Measurements from ENCODE around the gene SNCA.

SNCA gene

DNA sequence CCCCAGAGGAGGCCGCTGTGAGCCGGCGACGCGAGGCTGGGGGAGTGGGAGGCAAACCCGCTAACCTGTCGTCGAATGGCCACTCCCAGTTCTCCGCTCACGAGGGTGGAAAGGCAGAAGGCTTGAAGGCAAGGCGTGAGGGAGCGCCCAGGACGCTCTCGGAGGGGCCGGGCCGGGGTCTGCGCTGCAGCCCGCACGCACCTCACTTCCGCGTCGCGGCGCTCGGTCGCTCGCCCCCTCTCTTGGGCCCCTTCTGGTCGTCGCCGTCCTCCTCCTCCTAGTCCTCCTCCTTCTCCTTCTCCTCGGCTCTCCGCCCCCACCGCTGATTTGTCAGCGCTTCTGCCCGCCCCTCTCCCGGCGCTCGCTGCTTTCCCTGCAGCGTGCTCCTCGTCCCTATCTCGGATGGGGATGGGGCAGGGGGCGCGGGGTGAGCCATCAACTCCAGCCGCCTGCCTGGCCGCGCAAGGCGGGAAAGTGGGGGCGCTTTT lies at the start of gene SNCA:
Gene SNCA, minus strand, starts transcription at position 265 of the 488 bp plus-strand sequence. CDS start 1,494 bp downstream, outside the sequence.
- no peak for FAIRE-seq

DNA sequence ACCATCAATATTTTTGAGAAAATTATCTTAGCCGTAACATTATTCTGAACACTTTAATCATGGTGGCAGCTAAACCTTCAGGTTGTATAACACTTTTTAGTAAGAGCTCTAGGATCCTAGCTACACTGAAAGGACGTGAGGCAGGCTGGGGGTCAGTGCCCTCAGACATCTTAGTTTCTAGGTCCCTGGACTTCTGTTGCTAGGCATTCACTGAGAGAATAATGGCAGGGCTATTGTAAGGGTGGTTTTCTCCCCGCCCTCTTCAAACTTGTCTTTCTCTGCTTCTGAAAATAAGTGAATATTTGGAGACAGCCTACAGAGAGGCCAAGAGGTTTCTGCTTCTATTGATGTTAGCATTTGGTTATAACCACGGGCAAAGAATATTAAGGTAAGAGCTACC lies 42.3 kb upstream of the SNCA start:
- no peak for FAIRE-seq

DNA sequence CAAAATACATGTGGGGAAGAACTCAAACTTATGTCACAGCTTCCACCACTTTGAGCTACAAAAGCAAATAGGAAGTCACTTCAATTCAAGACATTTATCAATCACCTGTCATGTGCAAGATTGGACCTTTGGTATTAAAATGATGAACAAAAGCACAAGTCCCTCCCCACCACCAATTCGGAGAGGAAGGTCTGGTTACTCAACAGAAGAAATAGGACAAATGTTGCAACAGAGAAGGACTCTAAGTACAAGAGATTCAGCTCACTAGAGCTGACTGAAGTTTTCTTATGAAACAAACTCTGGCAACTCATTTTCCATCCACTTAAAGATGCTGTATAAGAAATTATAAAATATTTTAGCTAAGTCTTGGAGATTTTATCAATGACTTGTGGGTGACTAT lies 41.6 kb upstream of the SNCA start:
- no peak for FAIRE-seq

DNA sequence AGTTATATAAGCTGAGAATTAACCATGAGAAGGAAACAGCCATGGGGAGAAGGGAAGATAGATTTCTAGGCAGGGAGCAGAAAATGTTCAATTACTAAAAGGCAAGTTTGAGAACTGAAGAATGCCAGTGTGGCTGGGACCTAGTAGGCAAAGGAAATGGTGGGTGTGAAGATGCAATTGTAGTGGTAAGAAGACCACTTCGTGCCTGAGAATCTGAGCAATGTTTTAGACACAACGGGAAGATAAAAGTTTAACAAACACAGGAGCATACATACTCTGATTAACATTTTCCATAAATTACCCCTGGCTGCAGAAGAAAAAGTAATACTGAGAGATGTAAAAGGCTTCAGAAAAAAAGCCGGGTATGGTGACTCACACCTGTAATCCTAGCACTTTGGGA lies 39.6 kb upstream of the SNCA start:
- FAIRE-seq: no peak

DNA sequence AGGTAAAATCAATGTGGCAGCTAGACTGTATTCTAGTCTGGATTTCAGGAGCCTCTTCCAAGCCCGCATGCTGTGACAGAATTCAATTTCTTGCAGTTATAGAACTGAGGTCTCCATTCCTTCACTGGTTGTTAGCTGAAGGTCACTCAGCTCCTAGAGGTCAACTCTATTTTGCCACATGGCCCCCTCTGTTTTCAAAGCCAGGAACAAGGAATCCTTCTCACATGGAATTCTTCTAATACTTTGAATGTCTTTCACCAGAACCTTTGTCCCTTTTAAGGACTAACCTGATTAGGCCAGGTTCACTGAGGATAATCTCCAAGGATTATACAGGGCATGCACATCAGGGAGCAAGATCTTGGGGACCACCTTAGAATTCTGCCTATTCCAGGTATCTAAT lies 34.2 kb upstream of the SNCA start:
- no peak for FAIRE-seq

DNA sequence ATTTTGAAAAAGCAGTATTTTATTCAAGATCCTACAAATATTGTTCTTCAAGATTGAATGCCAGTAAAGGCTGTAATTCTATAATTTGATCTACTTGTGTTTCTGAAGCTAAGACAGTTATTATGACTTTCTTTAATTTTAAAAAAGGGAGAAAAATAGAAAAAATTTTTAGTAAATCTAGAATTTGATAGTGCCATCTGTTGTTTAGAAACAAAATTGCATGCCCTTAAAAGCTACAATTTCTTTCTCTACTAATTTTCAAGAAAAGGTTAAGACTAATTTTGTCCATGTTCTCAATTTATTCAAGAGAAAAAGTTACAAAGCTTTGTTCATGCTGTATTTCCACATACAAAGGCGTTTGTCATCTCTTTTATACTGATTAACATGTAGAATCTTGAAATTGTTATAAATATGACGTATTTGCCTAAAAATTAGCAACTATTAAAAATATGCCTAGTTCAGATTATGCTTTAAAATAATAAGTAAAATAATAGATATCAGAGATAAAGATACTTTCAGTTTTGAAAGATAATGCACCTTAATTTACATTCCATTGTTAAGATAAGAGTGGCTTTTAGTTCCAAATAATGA lies 32.1 kb upstream of the SNCA start:
- peak; percentile 92 for FAIRE-seq

DNA sequence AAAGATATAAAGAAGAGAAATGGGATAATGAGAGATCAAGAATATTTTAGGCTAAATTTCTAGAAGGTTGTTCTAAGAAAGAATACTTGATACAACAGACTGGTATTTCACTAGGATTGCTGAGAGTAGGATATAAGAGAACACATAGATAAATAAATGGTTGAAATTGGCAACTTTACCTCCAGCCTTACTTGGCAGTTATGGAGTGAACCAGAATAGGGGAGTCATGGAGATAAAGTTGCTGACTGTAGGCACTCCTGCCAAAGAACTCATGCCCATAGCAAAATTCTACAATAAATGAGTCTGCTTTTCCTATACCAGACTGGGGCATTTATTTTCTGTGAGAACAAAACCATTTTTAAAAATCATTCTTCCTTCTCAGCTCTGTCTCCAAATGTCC lies 31.3 kb upstream of the SNCA start:
- FAIRE-seq: no peak

DNA sequence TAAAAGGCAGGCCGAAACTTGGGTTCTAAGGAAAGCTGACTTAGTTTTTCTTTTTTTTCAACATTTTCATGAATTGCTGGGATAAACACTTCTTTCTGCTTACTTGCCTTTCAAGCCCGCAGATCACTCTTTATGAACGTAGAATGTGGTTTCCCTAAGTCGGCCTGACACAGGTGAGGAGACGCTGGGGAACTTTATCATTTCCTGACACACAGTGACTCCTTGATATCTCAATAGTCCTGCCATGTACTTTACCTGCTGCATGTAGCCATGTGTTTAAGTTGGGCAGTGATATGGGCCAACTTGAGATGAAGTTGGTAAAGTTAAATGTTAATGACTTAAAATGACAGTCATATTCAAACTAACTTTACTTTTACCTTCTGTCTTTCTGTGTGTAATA lies 26.6 kb upstream of the SNCA start:
- FAIRE-seq: no peak

DNA sequence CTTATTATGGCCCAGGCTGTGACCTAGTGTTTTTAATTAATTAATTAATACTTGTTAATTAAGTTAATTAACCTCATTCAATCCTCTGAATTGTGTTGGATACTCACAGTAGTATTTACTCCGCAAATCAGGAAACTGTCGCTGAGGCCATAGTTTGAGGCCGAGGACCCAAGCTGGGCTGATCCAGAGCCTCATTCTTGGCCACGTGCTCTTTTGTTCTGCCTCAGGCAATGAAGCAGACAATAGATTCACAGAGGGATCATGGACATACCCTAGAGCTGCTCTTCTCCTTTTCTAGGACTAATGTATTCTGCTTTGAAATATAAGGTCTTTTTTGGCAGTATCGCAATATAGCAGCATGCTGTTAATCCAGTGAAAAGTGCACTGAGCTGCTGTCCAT lies 24.0 kb upstream of the SNCA start:
- no peak for FAIRE-seq

DNA sequence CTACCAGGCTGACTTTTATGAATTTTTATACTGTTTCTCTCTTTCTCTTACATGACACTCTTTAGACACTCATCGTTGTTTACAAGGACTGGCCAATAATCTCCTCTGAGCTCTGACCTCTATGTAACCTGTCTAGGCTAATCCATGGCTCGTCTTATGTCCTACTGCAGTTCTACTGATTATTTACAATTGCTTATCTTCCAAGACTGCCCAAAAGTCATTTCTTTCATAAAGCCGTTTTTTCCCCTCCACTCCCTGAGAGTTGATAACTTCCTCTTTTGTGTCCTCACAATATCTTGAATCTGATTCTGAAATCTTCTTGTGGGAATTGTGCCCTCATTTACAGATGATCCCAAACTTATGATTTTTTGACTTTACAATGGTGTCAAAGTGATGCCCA lies 18.3 kb upstream of the SNCA start:
- no peak for FAIRE-seq

DNA sequence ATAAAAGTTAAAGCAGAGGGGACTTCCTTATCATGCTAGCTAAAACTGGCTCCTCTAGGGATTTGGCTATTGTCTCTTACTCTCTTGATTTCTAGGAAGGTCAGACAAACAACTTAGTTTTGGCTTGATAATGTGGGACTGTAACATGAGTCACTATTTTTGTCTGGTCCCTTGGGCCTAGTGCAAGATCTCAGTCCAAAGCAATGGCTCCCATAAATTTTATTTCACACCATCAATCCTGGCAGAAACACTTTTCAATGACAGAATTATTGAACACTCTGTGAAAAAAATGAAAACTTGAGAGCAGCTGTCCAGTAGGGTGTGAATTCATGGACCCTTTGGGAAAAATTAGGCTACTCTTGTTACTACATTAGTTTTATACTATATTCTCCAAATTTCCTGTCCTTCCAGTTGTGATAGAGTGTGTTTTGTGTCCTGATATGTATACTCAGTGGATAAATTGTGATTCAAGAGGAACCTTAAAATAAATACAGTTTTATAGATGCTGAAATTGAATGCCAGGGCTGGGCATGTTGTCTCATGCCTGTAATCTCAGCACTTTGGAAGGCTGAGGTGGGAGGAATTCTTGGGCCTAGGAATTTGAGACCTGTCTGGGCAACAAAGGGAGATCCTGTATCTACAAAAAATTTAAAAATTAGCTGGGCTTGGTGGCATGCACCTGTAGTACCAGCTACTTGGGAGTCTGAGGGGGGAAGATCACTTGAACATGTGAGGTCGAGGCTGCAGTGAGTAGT lies 10.8 kb upstream of the SNCA start:
- FAIRE-seq: no peak

DNA sequence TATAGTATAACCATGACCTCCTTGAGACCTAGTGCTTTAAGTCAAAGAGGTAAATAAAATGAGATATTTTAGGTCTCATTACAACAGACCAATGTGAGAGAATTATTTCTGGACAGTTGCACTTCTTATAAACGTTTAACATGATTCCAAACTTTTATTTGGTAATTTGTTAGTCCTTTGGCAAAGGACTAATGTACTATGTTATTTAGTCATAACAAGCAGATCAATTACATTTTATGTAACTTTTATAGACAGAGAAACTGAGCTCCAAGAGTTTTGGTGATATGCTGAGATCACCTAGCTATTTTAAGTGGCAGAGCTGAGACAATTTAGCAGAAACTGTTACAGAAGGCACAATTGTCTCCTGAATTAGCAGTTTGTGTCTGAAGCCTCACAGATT lies 2.6 kb upstream of the SNCA start:
- no peak for FAIRE-seq

DNA sequence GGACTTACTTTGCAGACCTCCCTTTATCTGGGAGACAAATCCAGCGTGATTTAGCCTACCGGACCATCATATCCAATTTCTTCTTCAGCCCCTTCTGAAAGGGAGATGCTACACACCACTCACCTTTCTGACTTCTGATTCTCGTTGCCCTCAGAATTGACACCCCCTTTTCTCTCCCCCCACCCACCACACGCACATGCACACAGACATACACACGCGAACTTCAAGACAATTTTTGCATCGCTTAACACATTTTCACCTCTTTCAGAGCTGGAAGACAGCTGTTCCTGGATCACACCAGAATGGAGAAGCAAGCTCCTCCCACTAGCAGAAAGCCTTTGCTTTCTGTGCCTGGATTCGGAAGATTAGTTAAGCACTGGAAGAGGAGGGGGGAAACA lies 1.0 kb upstream of the SNCA start:
- FAIRE-seq: no peak

DNA sequence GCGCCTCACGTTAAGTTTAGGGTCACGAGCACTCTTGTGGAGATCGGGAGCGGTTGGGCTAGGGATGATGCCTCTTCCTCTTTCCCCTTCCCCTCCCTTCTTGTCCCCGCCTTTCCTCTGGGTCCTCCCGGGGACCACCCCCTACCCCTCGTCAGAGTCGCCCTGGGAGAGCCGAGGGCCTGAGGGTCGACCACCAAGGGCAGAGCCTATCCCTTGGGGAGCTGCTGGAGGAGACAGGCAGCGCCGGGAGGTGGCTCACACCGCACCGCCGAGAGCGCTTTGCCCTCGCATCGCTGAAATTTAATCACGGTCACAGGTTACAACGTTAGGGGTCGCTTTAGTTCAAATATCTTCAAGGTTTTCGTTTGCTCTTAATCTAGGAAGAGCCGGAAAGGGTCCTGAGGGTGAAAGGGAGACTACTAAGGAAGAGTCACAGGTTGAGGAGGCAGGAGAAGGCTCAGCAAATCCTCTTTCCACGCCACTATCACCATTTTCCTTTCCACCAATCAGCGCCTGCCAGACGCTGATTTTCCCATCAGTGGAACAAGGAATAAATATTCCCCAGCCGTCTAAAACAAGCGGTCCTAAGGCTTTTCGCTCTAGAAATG lies 528 bp upstream of the SNCA start:
- no peak for FAIRE-seq

DNA sequence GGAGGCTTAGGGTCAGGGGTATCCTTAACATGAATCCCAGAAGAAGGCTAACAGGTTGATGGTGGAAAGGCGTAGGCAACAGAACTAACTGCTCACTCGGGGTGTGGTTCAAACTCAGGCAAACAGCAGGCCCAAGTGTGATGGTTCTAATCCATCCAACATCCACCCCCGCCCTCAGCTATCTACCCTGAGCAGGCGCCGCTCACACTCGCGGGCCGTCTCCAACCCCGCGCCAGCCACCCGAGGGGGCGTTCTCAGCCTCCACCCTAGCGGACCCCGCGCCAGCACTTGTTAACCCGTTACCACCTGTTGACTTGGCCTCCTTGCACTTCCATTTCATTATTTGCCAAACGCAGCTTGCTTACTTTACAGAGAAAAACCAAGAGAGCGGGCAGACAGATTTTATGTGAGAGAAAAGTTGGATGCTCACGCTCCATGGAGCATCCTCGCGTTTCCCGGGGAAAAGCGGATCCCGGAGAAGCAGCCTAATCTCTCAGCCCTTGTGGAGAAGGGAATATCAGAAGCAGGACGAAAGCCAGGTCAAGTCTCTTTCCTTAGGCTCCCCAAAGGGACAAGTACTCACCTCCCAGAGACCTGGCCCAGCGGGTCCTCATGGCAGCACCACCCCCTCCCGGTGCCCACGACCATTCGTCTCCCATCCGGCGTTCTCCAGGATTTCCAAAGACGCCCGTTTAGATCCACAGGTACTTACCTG lies 773 bp downstream of the SNCA start:
- FAIRE-seq: no peak

DNA sequence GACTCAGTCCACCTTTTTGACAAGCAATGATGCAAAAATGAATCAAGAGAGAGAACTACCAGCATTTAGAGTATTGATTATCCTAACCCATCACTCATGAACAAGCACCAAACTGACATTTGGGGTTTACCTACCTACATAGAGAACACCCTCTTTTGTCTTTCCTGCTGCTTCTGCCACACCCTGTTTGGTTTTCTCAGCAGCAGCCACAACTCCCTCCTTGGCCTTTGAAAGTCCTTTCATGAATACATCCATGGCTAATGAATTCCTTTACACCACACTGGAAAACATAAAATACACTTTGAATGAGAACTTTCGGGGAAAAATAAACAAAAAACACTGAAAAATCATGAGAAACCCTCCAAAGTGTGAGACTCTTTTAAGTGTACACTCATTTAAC lies 1.5 kb downstream of the SNCA start:
- FAIRE-seq: no peak

DNA sequence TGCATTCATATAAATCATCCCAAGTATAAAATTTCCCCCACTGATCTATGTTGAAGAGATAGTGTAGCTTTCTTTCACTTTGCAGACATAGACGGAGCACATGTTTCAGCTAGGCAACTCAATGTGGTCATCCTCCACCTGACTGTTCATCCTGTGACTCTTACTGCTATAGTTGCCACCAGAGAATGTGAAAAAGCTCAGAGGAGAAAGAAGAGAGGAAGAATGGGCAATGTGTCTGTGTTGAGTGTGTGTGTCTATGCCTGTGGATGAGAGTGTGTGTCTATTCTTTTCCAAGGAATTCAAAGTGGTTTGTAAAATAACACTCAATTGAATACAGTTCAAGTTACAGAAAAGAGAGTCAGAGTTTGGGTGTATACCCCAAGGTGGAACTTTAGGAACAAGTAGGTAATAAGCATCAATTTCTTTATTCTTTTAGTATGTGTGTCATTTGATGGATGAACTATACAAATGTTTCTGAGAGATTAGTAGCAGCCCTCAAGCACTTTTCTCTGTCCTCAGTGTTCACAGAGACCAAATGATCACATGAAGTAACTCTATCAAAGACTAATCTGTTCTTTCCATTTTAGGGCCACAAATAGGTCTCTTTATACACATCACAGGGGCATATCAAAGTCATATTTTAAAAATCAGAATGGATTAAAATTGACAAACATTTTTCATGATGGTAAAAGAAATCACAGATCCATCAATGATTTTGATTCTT lies 2.3 kb downstream of the SNCA start:
- no peak for FAIRE-seq

DNA sequence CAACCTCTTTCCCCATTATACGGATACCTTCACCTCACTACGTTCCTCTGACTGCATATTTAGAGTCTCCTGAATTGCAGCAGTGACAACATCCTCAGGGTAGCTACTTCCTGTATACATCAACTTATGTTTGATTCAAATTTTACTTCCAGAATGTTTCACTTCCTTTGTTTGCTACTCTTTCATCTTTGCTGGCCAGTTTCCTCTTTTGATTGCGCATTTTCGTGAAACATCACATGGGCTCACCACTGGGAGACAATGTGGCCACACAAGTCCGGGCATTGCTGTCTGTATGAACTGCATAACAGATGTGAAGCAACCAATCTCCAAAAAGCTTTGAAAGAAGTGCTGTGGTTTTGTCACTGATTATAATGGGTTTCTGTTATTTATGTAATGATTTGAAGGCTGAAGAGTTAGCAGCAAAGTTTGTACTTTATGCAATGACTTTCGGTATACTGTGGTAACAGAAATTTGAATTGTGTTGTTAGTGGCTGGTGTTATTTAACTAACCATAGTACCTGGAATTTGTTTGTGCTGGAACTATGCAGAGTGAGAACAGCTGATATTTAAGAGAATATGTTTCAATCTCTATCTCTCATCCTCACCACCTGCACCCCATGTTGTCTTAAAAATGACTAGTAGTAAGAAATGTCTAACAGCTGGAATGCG lies 7.4 kb downstream of the SNCA start:
- FAIRE-seq: no peak

DNA sequence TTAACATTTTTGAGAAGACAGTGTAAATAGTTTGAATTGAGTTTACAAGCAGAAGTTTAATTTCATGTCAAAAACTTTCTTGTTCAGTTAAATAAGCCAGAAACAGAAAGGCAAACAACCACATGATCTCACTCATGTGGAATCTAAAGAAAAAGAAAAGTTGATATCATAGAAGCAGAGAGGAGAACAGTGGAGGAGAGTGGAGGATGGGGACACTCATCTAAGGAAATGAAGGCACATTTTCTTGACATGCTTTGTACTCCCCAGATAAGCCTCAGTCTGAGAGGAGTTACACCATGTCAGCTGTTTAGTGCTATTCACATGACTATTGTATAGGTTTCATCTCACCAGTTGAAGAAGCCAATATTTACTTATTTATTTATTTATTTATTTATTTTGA lies 13.5 kb downstream of the SNCA start:
- FAIRE-seq: no peak

DNA sequence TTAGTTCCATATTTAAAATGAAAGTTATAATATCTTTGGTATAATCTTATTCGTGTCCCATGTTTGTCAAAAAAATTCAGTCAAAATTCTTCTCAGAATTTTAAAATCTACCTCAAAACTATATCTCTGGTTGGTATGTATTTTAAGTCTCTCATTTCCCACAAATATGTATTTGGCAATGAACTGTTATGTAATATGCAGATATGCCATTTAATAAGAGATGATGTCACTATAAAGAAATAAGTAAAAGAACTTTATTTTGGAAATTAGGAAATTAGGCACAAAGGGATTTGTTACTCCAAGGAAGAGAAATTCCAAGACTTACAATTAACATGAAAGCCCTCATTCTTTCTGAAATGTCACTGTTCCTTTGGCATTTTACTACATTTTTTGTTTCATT lies 15.3 kb downstream of the SNCA start:
- no peak for FAIRE-seq

DNA sequence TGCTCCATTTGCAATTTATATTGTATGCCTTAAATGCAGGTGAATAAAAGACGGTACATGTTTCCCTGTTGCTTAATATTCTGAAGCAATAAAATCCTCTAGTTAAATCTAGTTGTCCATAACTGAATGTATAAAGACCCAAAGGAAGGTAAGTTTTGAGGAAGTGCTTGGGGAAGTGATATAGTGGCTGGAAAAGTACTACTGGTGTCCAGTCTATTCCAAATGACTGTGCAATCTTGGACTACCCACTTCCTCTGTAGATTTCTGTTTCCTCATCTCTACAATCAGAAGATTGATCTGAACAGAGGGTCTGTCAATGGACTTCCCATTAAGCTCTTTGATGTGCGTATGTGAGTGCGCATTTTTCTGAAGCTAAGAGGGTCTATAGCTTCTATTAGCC lies 17.0 kb downstream of the SNCA start:
- FAIRE-seq: no peak

DNA sequence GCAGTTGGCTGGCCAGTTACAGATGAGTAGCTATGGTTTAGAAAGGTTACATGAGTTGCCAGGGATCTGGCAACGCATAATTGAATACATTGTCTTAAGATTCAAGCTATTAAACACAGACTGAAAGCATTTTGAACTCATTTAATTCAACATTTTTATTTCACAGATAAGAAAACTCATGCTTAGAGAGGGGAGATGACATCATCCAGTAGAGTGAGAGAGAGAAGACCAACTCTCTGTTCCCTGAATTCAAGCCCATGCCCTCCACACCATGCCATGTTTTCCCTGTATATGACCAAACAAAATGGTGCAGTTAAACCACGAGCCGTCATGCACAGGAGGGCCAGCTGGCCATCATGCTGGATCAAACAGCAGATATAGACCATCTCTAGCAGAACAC lies 22.6 kb downstream of the SNCA start:
- no peak for FAIRE-seq

DNA sequence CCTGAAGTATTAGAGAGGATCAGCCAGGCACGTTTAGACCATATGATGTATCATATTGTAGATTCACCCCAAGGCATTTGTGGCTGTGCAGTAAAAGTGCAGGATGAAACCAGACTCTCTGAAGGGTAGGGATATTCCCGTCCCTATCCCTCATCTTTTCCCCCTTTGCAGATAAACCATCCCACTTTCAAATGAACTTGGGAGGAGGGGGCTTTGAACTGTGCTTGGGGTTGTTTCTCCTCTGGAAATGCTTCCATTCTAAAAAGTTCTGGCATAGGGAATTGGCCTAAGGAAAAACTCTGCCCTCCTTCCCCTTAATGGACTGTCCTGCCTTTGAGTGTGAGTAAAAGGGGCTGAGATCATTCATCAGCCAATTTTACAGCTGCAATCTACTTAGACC lies 23.8 kb downstream of the SNCA start:
- FAIRE-seq: no peak
